Right lobe of liver (tissue), 6 donors: Measurements from ENCODE around the gene RECK. TPM values are rescaled to one million over a fixed set of nuclear protein-coding genes. Genes with fewer than 3 reads are reported as not detected.
A peak's percentile ranks its signal among the peaks of the same experiment; 100 is the strongest.
"Not testable (repeated sequence)": the region's sequence is repeated elsewhere in the genome, so short reads cannot be mapped to it uniquely, and the experiment has no call there.

Experiments used
- ATAC-seq, 4 donors: fragments of 200-7000 bp; cut with Tn5 transposase; one replicate each; pipeline ENCODE4 v1.9.1; 2020; ENCODE audit warnings: mild to moderate bottlenecking in 4 of 4, moderate library complexity in 4 of 4
- DNase-seq, 3 donors: peaks; one replicate each; pipeline ENCODE4 v3.0.0-alpha.2; 2020
- H3K27ac ChIP-seq, 3 donors: fragments of 200-600 bp; one replicate each; pipeline ENCODE4 v1.8.0; 2022
- H3K27me3 ChIP-seq, 2 donors: fragments of 200-600 bp; one replicate each; pipeline ENCODE4 v1.8.0; 2022
- H3K36me3 ChIP-seq, 4 donors: fragments of 200-600 bp; sonication (generic) in 1 of 4; one replicate each; pipeline versions ENCODE4 v1.5.1 to v1.8.0; 2017 to 2022; ENCODE audit warnings: control low read depth in 1 of 4
- H3K4me1 ChIP-seq, 4 donors: fragments of 200-600 bp; sonication (generic) in 1 of 4; one replicate each; pipeline versions ENCODE4 v1.5.1 to v1.8.0; 2017 to 2022; ENCODE audit warnings: control low read depth in 1 of 4
- H3K4me3 ChIP-seq, 3 donors: fragments of 200-600 bp; one replicate each; pipeline ENCODE4 v1.8.0; 2022
- H3K9me3 ChIP-seq, 4 donors: fragments of 200-600 bp; sonication (generic) in 1 of 4; one replicate each; pipeline versions ENCODE4 v1.5.1 to v1.8.0; 2017 to 2022; ENCODE audit warnings: control low read depth in 1 of 4
- POLR2A ChIP-seq: fragments of 450-650 bp; IDR thresholded peaks from one replicate; pipeline ENCODE4 v1.6.1; 2017; ENCODE audit warnings: antibody characterized with exemption, mild to moderate bottlenecking
- WGBS: methylation state at CpG from one replicate; pipeline ENCODE4 v1.1.6; 2018; ENCODE audit warnings: low coverage, low lambda C conversion rate; ENCODE audit not compliant: insufficient coverage; ENCODE audit errors: missing lambda C conversion rate; 5-methylcytosine and 5-hydroxymethylcytosine counted together
- intact Hi-C, 2 donors: fragments of 100-400 bp; cut with DNase I; formaldehyde crosslinking; loops; one replicate each; pipeline versions ENCODE4 v1.11.2 to v1.14.1; 2022
- total RNA-seq, 6 experiments: library from RNA; depleted of rRNA in 2 of 6; stranded (reverse); fragments of >200 nt in 2 of 6; fragmentation: NEBNext Ultra II Directional in 3 of 6; extraction: Animal tissue kit (Norgen Biotek cat#: 25700) in 3 of 6; gene quantifications; one replicate each; pipeline versions ENCODE4 v1.1.0 to v1.2.4, GENCODE V29; 2016 to 2023
- TF ChIP-seq, protein P1 (sequence below), 4 donors: fragments of 200-600 bp in 3 of 4; fragments of 450-650 bp in 1 of 4; IDR thresholded peaks; one replicate each; pipeline versions ENCODE4 v1.5.1 to v1.8.0; 2016 to 2022; ENCODE audit warnings: antibody characterized with exemption in 4 of 4, mild to moderate bottlenecking in 2 of 4
- donor health status: DM: no; HTN: yes; CAD: no.
- donor health status: DM: no; HTN: no; CAD: no.
- donor health status: DM: no; HTN: no; CAD: no.
- donor health status: DM: no; HTN: yes; CAD: no.
- donor health status: DM: no; HTN: yes; CAD: no.

Gene RECK
- total RNA-seq, 6 experiments from 2014 or later: 2.0 to 6.2 (median 2.6) TPM

DNA sequence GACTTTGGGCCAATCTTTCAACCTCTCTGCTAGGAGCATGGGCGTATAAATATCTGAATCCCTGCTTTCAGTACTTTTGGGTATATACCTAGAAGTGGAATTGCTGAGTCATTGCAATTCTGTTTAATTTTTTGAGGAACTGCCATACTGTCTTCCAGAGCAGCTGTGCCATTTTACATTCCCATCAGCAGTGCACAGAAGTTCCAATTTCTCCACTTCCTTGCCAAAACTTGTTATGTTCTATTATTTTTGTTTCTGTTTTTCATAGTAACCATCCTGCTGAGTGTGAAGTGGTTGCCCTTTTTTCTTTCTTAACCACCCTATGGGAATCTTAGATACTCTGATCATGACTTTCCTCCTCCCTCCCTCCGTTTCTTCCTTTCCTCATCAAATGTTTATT is 121.4 kb downstream of the RECK start:
- Histone ChIP-seq H3K4me1 (no peaks in the 10 kb centered on the region), H3K4me3 (no peak overlapping the region), H3K36me3 (no peaks in the 10 kb centered on the region), H3K27me3 (no peaks in the 10 kb centered on the region), H3K9me3 (no peaks in the 10 kb centered on the region), H3K27ac (no peak overlapping the region)
- no peak for TF ChIP-seq POLR2A
- TF ChIP-seq, protein P1, sequence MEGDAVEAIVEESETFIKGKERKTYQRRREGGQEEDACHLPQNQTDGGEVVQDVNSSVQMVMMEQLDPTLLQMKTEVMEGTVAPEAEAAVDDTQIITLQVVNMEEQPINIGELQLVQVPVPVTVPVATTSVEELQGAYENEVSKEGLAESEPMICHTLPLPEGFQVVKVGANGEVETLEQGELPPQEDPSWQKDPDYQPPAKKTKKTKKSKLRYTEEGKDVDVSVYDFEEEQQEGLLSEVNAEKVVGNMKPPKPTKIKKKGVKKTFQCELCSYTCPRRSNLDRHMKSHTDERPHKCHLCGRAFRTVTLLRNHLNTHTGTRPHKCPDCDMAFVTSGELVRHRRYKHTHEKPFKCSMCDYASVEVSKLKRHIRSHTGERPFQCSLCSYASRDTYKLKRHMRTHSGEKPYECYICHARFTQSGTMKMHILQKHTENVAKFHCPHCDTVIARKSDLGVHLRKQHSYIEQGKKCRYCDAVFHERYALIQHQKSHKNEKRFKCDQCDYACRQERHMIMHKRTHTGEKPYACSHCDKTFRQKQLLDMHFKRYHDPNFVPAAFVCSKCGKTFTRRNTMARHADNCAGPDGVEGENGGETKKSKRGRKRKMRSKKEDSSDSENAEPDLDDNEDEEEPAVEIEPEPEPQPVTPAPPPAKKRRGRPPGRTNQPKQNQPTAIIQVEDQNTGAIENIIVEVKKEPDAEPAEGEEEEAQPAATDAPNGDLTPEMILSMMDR (IDR thresholded peaks at IDR 0.05): no peak
- WGBS: 58% methylated on average over 1 of the region's 2 CpGs
- DNase-seq (no peak), ATAC-seq (peak in 1 of 4 donors; percentile 16)
- intact Hi-C loops: no loop called here

DNA sequence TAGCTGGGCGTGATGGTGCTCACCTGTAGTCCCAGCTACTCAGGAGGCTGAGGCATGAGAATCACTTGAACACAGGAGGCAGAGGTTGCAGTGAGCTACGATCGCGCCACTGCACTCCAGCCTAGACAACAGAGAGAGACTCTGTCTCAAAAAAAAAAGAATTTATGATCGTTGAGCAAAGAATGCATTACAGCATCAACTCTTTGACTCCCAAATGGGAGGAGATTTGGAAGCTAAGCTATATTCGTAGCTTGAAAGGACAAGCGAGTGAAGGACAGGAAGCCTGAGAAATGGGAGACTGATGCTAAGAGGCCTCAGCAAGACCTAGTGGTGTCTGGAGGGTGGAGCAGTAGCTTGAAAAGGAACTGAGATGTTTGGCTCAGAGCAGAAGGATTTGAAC is 122.2 kb downstream of the RECK start:
- Histone ChIP-seq H3K9me3 (no peaks in the 10 kb centered on the region), H3K36me3 (no peaks in the 10 kb centered on the region), H3K27me3 (no peaks in the 10 kb centered on the region), H3K4me1 (no peaks in the 10 kb centered on the region), H3K27ac (no peak overlapping the region), H3K4me3 (no peak overlapping the region)
- WGBS: 71% methylated on average over 7 of the region's 7 CpGs
- ATAC-seq (no peak), DNase-seq (no peak)
- intact Hi-C loops: no loop called here
- TF ChIP-seq POLR2A: no peak
- TF ChIP-seq, protein P1 (IDR thresholded peaks at IDR 0.05): no peak

DNA sequence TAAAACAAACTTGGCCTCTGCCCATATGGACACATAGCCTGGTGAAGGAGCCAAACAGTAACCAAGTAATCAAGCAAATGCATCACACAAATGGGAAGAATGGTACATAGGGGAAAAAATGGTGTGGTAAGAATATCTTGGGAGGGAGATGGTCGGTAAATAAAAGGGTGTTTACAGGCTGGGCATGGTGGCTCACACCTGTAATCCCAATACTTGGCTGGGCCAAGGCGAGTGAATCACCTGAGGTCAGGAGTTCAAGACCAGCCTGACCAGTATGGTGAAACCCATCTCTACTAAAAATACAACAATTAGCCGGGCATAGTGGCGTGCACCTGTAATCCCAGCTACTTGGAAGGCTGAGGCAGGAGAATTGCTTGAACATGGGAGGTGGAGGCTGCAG is 122.8 kb downstream of the RECK start:
- not testable (repeated sequence) for H3K27me3 ChIP-seq, H3K36me3 ChIP-seq

DNA sequence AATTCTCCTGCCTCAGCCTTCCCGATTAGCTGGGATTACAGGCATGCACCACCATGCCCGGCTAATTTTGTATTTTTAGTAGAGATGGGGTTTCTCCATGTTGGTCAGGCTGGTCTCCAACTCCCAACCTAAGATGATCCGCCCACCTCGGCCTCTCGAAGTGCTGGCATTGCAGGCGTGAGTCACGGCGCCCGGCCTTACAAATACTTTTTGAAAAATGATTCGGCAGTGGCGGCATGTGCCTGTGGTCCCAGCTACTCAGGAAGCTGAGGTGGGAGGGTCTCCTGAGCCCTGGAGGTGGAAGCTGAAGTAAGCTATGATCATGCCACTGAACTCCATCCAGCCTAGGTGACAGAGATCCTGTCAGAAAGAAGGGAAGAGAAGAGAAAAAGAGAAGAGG is 123.4 kb downstream of the RECK start:
- H3K27me3 ChIP-seq, ATAC-seq, intact Hi-C loops, H3K27ac ChIP-seq, H3K9me3 ChIP-seq, H3K4me3 ChIP-seq, H3K4me1 ChIP-seq, DNase-seq, H3K36me3 ChIP-seq: not testable (repeated sequence)
- 80% methylated on average over 8 of the region's 11 CpGs for WGBS

More for the DNA sequence above, 122.8 kb downstream of the RECK start:
- H3K9me3 ChIP-seq, H3K4me1 ChIP-seq, H3K4me3 ChIP-seq, ATAC-seq, H3K27ac ChIP-seq, intact Hi-C loops, DNase-seq: not testable (repeated sequence)
- WGBS: 95% methylated on average over 2 of the region's 4 CpGs

DNA sequence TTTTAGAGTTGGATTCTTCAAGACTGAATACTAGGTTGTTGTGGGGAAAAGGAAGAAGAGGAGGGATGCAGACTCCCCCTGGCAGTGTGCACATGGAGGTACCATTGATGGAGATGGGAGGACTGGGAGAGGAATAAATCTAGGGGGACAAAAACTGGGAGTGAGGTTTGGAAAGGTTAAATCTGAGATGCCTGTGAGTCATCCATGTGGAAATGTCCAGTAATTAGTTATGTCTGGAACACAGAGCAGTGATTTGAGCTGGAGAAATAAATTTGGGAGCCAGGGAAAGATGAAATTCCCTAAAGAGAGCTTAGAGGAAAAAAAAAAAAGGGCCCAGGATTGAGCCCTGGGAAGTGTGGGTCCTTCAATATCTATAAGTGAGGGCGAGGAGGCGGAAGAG is 124.5 kb downstream of the RECK start:
- H3K9me3 ChIP-seq: no peaks in the 10 kb centered on the region
- intact Hi-C loops: no loop called here
- no peak overlapping the region for H3K27ac ChIP-seq
- H3K4me3 ChIP-seq: no peak overlapping the region
- H3K27me3 ChIP-seq: no peaks in the 10 kb centered on the region
- no peaks in the 10 kb centered on the region for H3K36me3 ChIP-seq
- TF ChIP-seq, protein P1 (IDR thresholded peaks at IDR 0.05): no peak
- no peak for TF ChIP-seq POLR2A
- ATAC-seq (no peak), DNase-seq (no peak)
- no peaks in the 10 kb centered on the region for H3K4me1 ChIP-seq
- 82% methylated on average over 2 of the region's 2 CpGs for WGBS

DNA sequence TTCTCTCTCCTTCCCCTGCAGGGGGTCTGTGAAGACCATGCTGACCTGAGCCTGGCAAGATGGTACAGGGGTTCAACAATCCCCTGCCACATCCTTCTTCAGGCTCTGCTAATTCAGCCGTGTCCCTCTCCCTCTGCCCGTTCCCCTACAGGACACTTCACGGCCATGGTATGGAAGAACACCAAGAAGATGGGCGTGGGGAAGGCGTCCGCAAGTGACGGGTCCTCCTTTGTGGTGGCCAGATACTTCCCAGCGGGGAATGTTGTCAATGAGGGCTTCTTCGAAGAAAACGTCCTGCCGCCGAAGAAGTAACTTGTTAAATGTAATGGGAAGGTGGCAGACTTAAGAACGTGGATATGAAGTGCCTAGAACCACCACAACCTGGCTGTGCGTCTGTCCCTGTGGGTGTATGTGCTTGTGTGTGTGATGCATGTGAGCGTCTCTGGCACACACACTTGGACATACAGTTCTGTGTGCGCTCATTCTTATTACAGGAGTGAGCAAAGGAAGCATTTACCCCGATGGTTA is 125.6 kb downstream of the RECK start:
- no peak for TF ChIP-seq POLR2A
- TF ChIP-seq, protein P1 (IDR thresholded peaks at IDR 0.05): no peak
- Histone ChIP-seq H3K27ac (no peak overlapping the region), H3K4me1 (no peaks in the 10 kb centered on the region), H3K36me3 (no peaks in the 10 kb centered on the region), H3K9me3 (no peaks in the 10 kb centered on the region), H3K27me3 (no peaks in the 10 kb centered on the region), H3K4me3 (no peak overlapping the region)
- DNase-seq: no peak
- no peak for ATAC-seq
- intact Hi-C loops: no loop called here
- 70% methylated on average over 10 of the region's 17 CpGs for WGBS
